Immature natural killer cell (primary cell): ENCODE data around the gene DEDD2. TPM values are rescaled to one million over a fixed set of nuclear protein-coding genes. Genes with fewer than 3 reads are reported as not detected.
"Not testable (repeated sequence)": the region's sequence is repeated elsewhere in the genome, so short reads cannot be mapped to it uniquely, and the experiment has no call there.

Experiments used
- DNase-seq, 3 donors: peaks; one replicate each; pipeline ENCODE4 v3.0.0; 2022; ENCODE audit warnings: mixed read lengths in 1 of 3
- H3K27ac Mint-ChIP-seq, 6 donors: one replicate each; pipeline ENCODE4 v1.8.0; 2020; ENCODE audit warnings: mixed read lengths in 6 of 6, mild to moderate bottlenecking in 5 of 6, inconsistent platforms in 4 of 6, moderate library complexity in 3 of 6
- H3K27me3 Mint-ChIP-seq, 3 donors: one replicate each; pipeline ENCODE4 v1.8.0; 2020 to 2021; ENCODE audit warnings: low read depth in 3 of 3, mild to moderate bottlenecking in 3 of 3, mixed read lengths in 3 of 3, moderate library complexity in 3 of 3, inconsistent platforms in 1 of 3
- H3K36me3 Mint-ChIP-seq, 3 donors: one replicate each; pipeline ENCODE4 v1.8.0; 2020; ENCODE audit warnings: mixed read lengths in 3 of 3, inconsistent platforms in 2 of 3, mild to moderate bottlenecking in 2 of 3
- H3K4me1 Mint-ChIP-seq, 2 donors: one replicate each; pipeline ENCODE4 v1.8.0; 2020; ENCODE audit warnings: inconsistent platforms in 2 of 2, mild to moderate bottlenecking in 2 of 2, mixed read lengths in 2 of 2, moderate library complexity in 1 of 2
- H3K4me3 Mint-ChIP-seq, 5 donors: one replicate each; pipeline ENCODE4 v1.8.0; 2020; ENCODE audit warnings: mild to moderate bottlenecking in 5 of 5, mixed read lengths in 5 of 5, inconsistent platforms in 3 of 5, moderate library complexity in 3 of 5
- H3K9me3 Mint-ChIP-seq, 6 donors: one replicate each; pipeline ENCODE4 v1.8.0; 2020; ENCODE audit warnings: mild to moderate bottlenecking in 6 of 6, mixed read lengths in 6 of 6, inconsistent platforms in 4 of 6, moderate library complexity in 3 of 6
- polyA plus RNA-seq, 3 donors: library from polyadenylated mRNA; unstranded; fragments of 300-500 nt; fragmentation: Illumina TruSeq; gene quantifications; one replicate each; pipeline ENCODE4 v1.2.3, GENCODE V29; 2021

DEDD2 gene
- polyA plus RNA-seq = 100 to 1,000 TPM; 154 to 261 (median 173) TPM

- Mint-ChIP-seq H3K4me1 (peaks cover 76 to 77% of the 10 kb centered on the region in 2 donors), H3K27me3 (peaks cover 13 to 19% (median 19%) of the 10 kb centered on the region in 3 donors), H3K27ac (peak within 1 kb of the TSS; percentile 93 to 100 (median 98)), H3K36me3 (peaks cover 9 to 18% (median 15%) of the 10 kb centered on the region in 3 donors), H3K9me3 (no peaks in the 10 kb centered on the region), H3K4me3 (peak within 1 kb of the TSS; percentile 87 to 96 (median 95))
- DNase-seq = peak; percentile 100
Measured at GRCh38 chr19:42217520-42218437, at the start of gene DEDD2. DEDD2 (minus strand) TSS chr19:42217677; CDS start chr19:42217007, 670 bp downstream.

GRCh38 chr19:42266928-42267603 lies 49.6 kb upstream of the DEDD2 start:
- H3K4me3 Mint-ChIP-seq, DNase-seq, H3K27ac Mint-ChIP-seq, H3K9me3 Mint-ChIP-seq, H3K36me3 Mint-ChIP-seq: not testable (repeated sequence)
- Mint-ChIP-seq H3K4me1 (peaks cover 0 to 22% of the 10 kb centered on the region in 2 donors), H3K27me3 (peaks cover 3 to 12% (median 5%) of the 10 kb centered on the region in 3 donors)

DNA sequence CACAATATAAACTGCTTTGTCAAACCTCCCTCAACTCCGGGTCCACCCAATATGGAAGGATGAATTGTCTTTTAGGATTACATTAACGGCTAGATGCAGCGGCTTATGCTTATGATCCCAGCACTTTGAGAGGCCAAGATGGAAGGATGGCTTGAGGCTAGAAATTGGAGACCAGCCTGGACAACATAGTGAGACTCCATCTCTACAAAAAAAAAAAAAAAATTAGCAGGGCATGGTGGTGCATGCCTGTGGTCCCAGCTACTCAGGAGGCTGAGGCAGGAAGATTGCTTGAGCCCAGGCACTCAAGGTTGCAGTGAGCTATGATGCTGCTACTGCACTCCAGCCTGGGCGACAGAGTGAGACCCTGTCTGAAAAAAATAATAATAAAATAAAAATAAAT lies 48.6 kb upstream of the DEDD2 start:
- not testable (repeated sequence) for H3K27me3 Mint-ChIP-seq, H3K27ac Mint-ChIP-seq, H3K9me3 Mint-ChIP-seq, H3K36me3 Mint-ChIP-seq, H3K4me3 Mint-ChIP-seq, DNase-seq
- H3K4me1 Mint-ChIP-seq = peaks cover 0 to 16% of the 10 kb centered on the region in 2 donors

GRCh38 chr19:42261763-42262162 lies 44.3 kb upstream of the DEDD2 start:
- peaks cover 0 to 1% (median 1%) of the 10 kb centered on the region in 3 donors for H3K27me3 Mint-ChIP-seq
- peaks cover 0 to under 1% of the 10 kb centered on the region in 2 donors for H3K4me1 Mint-ChIP-seq
- H3K27ac Mint-ChIP-seq = no peak overlapping the region
- H3K36me3 Mint-ChIP-seq = no peaks in the 10 kb centered on the region
- no peak for DNase-seq
- H3K9me3 Mint-ChIP-seq = no peaks in the 10 kb centered on the region
- H3K4me3 Mint-ChIP-seq = no peak overlapping the region

DNA sequence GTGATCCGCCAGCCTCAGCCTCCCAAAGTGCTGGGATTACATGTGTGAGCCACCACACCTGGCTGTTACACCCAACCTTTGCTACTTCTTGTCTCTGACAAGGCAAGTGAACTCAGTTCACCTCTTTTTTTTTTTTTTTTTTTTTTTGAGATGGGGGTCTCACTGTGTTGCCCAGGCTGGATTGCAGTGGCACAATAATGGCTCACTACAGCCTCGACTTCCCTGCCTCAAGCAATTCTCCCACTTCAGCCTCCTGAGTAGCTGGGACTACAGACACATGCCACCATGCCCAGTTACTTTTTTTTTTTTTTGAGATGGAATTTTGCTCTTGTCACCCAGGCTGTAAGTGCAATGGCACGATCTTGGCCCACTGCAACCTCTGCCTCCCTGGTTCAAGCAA lies 40.4 kb upstream of the DEDD2 start:
- not testable (repeated sequence) for H3K27me3 Mint-ChIP-seq, H3K36me3 Mint-ChIP-seq, DNase-seq, H3K9me3 Mint-ChIP-seq, H3K27ac Mint-ChIP-seq
- peaks cover 7 to 16% of the 10 kb centered on the region in 2 donors for H3K4me1 Mint-ChIP-seq
- peak overlapping the region in 1 of 5 donors; percentile 30 for H3K4me3 Mint-ChIP-seq

DNA sequence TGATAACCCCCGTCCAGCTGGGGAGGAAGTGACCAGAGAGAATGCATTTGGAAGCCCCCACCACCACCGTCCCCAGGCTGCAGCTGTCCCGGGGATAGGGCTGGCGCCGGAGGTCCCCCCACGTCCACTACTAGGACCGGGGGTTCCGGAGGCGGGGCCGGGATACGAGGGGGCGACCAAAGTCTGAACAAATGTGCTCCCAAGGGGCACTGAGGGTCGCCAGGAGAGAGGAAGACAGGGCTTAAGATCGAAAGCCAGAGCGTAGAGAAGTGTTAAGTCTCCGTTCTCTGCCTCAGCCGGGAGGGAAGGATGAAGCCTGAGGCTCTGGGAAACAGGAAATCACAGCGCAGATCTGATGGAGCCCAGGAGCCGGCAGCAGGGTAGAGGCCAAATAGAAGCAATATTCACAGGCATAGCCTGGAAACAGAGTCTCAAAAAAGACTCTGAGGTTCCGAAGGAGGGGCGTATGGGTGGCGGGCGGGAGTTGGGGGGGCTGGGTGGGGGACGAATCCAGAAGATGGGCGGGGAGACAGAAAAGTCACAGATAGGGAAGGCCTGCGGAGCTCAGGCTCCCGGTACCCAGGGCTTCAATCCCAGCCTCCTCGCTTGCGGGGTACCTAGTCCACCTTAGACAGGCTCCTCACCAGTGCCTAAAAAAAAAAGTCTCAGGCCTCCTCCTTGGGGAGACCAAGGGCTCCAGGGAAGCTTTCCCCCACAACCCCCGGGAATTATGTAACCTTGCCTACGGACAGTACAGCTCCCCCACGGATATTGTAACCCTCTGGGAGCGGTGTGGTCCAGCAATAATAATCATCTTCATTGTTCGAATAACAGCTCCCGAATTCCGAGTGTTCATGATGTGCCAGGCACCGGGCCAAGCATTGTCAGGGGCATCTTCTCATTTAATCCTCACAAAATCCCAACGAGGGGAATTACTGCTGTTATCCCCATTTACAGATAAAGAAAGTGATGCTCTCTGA lies 38.6 kb upstream of the DEDD2 start:
- Mint-ChIP-seq H3K36me3 (no peaks in the 10 kb centered on the region), H3K27me3 (peaks cover 6 to 14% (median 8%) of the 10 kb centered on the region in 3 donors), H3K4me3 (peak overlapping the region; percentile 61 to 80 (median 67)), H3K4me1 (peaks cover 20 to 28% of the 10 kb centered on the region in 2 donors), H3K27ac (peak overlapping the region in 5 of 6 donors; percentile 10 to 79 (median 74)), H3K9me3 (no peaks in the 10 kb centered on the region)
- DNase-seq = no peak

DNA sequence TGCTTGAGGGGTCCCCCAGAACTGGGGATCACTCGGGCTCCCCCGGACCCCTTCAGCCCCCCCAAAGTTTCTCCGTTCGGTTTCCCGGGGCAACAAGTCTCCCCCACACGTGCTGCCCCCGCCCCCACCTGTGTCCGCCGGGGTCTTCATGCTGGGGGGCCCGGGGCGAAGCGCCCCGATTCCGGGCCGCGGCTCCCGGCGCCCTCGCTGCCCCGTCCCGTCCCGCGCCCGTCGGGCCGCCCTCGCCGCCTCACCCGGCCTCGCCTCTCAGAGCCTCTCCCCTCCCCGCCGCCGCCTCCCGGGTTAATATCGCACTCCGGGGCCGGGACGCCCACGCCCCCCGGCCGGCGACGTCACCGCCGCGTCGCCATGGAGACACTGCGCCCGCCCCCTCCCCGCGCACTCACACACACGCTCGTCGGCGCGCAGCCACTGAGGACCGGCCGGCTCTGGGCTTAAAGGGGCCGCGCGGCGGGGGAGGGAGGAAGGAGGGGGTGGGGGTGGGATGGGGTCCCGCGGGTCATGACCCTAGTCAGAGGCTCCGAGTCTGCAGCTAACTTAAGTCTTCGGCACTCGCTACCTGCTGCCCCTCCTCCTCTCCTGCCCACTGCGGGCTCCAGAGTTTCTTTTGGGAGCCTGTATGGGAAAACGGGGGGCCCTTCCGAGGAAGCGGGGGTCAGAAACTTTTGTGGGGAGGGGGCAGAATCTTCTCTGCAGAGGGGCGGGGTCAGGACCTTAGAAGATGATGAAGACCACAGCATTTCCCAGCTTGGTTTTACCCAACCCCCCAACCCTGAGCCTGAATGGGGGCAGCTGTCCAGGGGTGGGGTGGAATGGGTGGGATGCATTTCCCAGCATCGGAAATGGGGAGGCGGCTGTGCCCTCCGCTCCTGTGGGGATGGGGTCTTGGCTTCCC lies 37.6 kb upstream of the DEDD2 start, which contains the start of gene ERF:
Gene ERF, minus strand, starts transcription at position 279 of the 916 bp plus-strand sequence. Its CDS starts 129 bp downstream, at position 150.
- H3K27ac Mint-ChIP-seq = peak within 1 kb of the TSS; percentile 10 to 88 (median 76)
- H3K4me3 Mint-ChIP-seq = peak within 1 kb of the TSS; percentile 69 to 80 (median 72)
- H3K4me1 Mint-ChIP-seq = peaks cover 24 to 28% of the 10 kb centered on the region in 2 donors
- no peaks in the 10 kb centered on the region for H3K36me3 Mint-ChIP-seq
- H3K27me3 Mint-ChIP-seq = peaks cover 8 to 14% (median 8%) of the 10 kb centered on the region in 3 donors
- DNase-seq = peak; percentile 92 to 95 (median 94)
- no peaks in the 10 kb centered on the region for H3K9me3 Mint-ChIP-seq

DNA sequence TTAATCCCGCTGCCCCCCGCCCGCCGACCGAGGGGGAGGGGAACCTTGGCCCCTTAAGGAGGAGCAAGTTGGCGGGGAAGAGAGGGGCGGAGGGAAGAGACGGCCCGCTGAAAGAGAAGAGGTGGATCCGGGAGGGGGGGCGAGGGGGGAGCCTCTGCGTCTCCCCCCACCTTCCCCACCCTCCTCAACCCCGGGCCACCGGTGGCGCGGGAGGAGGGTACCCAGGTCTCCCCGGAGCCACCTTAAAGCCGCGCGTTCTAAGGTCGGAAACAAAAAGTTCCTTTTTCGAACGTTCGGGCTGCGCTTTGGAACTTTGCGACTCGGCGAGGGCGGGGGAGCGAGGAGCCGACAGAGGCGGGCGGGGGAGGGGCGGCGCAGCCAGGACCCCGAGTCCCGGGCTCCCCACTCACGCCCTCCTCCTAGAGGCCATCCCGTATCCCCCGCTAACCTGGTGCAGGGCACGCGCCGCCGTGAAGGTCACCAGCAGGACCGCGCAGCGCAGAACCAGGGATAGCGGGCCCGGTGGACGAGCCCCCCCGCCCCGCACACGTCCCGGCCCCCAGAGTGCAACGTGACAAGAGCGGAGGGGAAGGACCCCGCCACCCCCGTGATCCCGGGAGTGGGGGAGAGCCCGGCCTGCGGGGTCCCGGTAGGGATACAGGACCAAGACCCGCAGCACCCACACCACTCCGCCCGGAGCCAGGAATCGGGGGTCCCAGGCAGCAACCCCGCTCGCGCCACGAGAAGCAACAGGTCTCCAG lies 36.8 kb upstream of the DEDD2 start:
- no peaks in the 10 kb centered on the region for H3K36me3 Mint-ChIP-seq
- H3K27me3 Mint-ChIP-seq = peaks cover 8 to 14% (median 8%) of the 10 kb centered on the region in 3 donors
- peak overlapping the region; percentile 10 to 88 (median 57) for H3K27ac Mint-ChIP-seq
- no peaks in the 10 kb centered on the region for H3K9me3 Mint-ChIP-seq
- H3K4me1 Mint-ChIP-seq = peaks cover 24 to 28% of the 10 kb centered on the region in 2 donors
- peak; percentile 69 to 74 (median 71) for DNase-seq
- peak overlapping the region; percentile 69 to 80 (median 72) for H3K4me3 Mint-ChIP-seq

DNA sequence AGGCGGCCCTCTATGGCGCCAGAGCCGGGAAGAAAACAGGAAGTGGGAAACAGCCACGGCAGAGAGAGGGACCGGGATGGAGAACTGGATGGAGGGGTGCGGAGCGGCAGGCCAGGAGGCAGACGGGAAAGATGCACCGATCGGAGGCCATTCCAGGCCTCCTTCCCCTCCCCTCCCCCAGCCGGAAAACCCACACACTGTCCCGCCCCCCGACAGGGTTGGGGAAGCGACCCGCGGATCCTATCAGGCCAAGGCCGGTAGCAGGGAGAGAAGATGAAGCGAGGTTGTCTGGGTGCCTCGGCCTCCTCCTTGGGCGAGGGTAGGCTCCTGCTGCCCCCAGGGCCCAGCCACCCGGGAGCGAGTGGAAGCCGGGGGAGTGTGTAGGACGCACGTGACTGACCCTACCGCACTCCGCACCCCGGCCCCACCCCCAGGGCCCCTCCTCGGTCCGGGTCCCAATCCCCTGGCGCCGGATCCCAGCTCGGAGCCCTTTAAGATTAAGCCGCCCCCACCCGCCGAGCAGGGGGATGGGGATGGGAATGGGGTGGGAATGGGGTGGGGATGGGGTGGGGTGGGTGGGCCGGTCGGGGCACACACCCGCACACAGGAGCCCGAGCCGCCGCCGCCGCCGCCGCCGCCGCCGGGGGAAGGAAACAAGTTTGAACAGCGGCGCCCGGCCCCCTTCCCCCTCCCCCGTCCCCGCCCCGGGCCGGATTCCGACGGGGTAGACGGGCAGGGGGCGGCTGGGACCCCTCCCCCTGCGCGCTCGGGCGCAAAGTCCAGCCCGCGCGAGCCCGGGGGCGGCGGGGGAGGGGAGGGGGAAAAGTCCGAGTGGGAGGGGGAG lies 36.0 kb upstream of the DEDD2 start:
- Mint-ChIP-seq H3K27ac (peak overlapping the region; percentile 79 to 96 (median 88)), H3K9me3 (no peaks in the 10 kb centered on the region), H3K4me3 (peak overlapping the region; percentile 83 to 92 (median 87)), H3K4me1 (peaks cover 24 to 28% of the 10 kb centered on the region in 2 donors), H3K27me3 (peaks cover 8 to 14% (median 8%) of the 10 kb centered on the region in 3 donors), H3K36me3 (no peaks in the 10 kb centered on the region)
- DNase-seq = peak; percentile 54 to 59 (median 58)

- Mint-ChIP-seq H3K27me3 (peaks cover 8 to 14% (median 8%) of the 10 kb centered on the region in 3 donors), H3K36me3 (no peaks in the 10 kb centered on the region), H3K27ac (peak overlapping the region; percentile 79 to 96 (median 88)), H3K4me3 (peak overlapping the region; percentile 83 to 92 (median 87)), H3K4me1 (peaks cover 24 to 28% of the 10 kb centered on the region in 2 donors), H3K9me3 (no peaks in the 10 kb centered on the region)
- DNase-seq = no peak
Measured at GRCh38 chr19:42252365-42253244, 35.1 kb upstream of the DEDD2 start.
